Stomach (tissue), 4 donors: Measurements from ENCODE around the gene UPK1A.

Source experiments
- CTCF ChIP-seq, 7 experiments: fragments of 450-650 bp in 4 of 7; fragments of 200-600 bp in 3 of 7; sonication (generic) in 3 of 7; IDR thresholded peaks; one replicate each; pipeline ENCODE4 v1.5.1; 2016 to 2019; ENCODE audit warnings: antibody characterized with exemption in 7 of 7, control low read depth in 2 of 7, mild to moderate bottlenecking in 1 of 7
- POLR2A ChIP-seq, 4 donors: fragments of 450-650 bp; IDR thresholded peaks; one replicate each; pipeline ENCODE4 v1.6.1; 2016; ENCODE audit warnings: antibody characterized with exemption in 4 of 4, control low read depth in 2 of 4, mild to moderate bottlenecking in 1 of 4, moderate library complexity in 1 of 4
- POLR2AphosphoS5 ChIP-seq, 3 donors: sonication (generic); formaldehyde crosslinking; IDR thresholded peaks; one replicate each; pipeline ENCODE4 v1.6.1; 2016; ENCODE audit warnings: antibody characterized with exemption in 3 of 3

GRCh38 chr19:35657904-35658700 is 8.2 kb upstream of the UPK1A start:
- no peak for TF ChIP-seq CTCF (IDR thresholded peaks at IDR 0.05)
- no peak for TF ChIP-seq POLR2A (IDR thresholded peaks at IDR 0.05)
- no peak for TF ChIP-seq POLR2AphosphoS5 (IDR thresholded peaks at IDR 0.05)
